ENCODE data around the gene DYNLL1.
"Not testable (repeated sequence)": the region's sequence is repeated elsewhere in the genome, so short reads cannot be mapped to it uniquely, and the experiment has no call there.

DYNLL1 gene

GRCh38 chr12:120515496-120515895, 19.6 kb downstream of the DYNLL1 start:
- no peak for DNase-seq (ENCODE audit: low read depth)

- not testable (repeated sequence) for DNase-seq (ENCODE audit: low read depth)
Observed at GRCh38 chr12:120519324-120519723, 23.4 kb downstream of the DYNLL1 start.

DNA sequence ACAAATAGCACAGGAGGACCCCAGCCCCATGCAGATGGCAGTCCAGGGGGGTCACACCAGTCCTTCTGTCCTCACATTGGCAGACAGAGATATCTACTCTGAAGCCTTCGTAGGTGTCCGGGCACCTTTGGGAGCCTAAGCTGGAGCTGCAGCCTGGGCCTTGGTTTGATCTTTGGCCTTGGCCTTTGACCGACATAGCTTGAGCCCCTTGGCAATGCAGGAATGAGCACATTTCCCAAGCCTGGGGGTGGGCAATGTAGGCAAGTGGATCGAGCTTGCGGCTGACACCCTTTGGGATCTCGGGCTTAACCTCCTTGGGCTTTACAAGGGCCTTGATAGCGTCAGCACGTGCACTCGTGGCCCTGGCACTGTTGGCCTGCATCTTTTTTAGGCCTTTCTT, 26.7 kb downstream of the DYNLL1 start:
- no peak for DNase-seq (ENCODE audit: low read depth)

GRCh38 chr12:120528861-120529525, 33.1 kb downstream of the DYNLL1 start, which contains the start of gene COQ5:
TSS of gene COQ5 (minus strand) at chr12:120529158. CDS start at chr12:120529141, 17 bp downstream.
- DNase-seq (ENCODE audit: low read depth): peak; percentile 80

DNA sequence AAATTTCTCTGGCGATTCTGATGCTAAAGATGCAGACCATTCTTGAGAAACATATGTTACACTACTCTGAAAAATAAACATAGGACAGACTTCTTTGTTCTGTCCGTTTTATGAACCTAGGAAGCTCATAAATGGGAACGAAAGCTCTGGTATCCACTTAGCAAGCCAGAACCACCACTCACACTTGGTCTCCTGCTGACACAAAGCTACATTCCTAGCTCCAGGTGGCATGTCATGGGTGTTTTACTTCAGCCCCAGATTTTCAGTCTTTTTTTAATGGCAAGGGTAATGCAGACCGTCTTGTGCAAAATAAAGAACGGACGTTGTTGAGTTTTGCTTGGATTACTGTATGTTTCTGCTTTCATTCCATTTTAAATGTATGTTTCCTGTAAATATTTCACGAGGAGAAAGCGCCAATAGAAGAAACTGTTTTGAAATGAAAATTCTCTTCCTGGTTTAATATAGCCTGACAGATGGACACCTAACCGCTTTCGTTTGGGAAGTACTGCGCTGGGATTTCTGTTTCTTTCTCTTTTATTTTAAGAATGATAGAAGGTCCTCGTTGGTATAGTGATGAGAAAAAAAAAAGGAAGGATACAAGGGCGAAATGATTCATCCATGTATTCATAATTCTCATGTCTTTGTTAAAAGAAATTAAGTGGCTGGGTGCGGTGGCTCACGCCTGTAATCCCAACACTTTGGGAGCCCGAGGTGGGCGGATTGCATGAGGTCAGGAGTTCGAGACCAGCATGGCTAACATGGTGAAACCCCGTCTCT, 33.9 kb downstream of the DYNLL1 start:
- DNase-seq (ENCODE audit: low read depth): no peak

DNA sequence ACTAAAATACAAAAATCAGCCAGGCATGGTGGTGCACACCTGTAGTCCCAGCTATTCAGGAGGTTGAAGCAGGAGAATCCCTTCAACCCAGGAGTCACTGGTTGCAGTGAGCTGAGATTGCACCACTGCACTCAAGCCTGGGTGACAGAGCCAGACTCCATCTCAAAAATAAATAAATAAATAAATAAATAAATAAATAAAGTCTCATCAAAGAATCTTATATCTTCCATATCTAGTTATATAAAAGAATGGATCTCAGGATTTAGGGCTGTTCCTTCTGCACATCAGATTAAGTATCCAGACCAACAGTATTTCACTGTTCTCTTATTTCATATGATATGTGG, 34.5 kb downstream of the DYNLL1 start:
- DNase-seq (ENCODE audit: low read depth): not testable (repeated sequence)

- no peak for DNase-seq (ENCODE audit: low read depth)
Observed at GRCh38 chr12:120532701-120533238, 36.9 kb downstream of the DYNLL1 start.

GRCh38 chr12:120534203-120534702, 38.3 kb downstream of the DYNLL1 start, which contains the start of gene RNF10:
TSS of gene RNF10 (plus strand) at chr12:120534356. CDS start at chr12:120534812, 456 bp downstream.
- peak; percentile 61 for DNase-seq (ENCODE audit: low read depth)

- peak; percentile 26 for DNase-seq (ENCODE audit: low read depth)
Observed at GRCh38 chr12:120534703-120535655, 39.1 kb downstream of the DYNLL1 start.

- DNase-seq (ENCODE audit: low read depth): no peak
Observed at GRCh38 chr12:120536064-120536791, 40.3 kb downstream of the DYNLL1 start.

GRCh38 chr12:120537856-120538220, 41.9 kb downstream of the DYNLL1 start:
- DNase-seq (ENCODE audit: low read depth): no peak

DNA sequence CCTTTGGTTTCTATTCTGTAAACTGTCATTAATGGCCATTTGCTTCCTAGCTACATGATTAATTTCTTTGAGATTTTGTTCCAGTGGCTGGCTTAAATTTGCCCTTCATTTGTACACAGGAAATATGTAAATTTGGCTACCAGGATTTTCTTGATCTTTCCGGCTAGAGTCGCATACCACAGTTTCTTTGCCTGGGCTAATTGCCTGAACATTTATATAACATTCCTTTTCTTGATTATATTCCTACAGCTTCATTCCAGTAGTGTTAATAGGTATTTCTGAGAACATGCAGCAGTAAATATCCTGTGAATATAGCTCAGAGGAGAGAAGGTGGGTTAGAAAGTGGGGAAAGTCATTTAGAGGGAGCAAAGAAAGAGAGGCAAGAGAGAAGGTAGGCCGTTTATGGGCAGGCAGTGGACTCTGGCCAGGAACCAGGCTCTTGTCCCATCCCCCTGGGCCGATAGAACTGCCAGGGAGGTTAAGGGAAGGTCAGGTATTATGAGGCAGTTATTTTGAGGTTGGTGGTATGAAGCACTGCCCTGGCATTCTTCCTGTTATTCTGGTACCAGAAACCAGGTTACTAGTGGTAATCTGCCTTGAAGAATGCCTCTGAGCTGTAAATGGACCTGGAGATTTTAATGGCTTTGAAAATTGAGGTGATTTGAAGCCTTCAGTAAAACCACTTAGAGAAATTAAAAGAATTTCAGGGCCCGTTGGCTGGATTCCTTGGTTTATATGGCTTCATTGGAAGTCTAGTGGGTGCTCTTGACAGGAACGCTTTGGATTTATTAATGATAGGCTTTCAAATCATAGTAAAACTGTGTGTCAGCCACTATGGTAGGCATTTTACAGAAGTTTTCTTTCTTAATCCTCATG, 42.6 kb downstream of the DYNLL1 start:
- no peak for DNase-seq (ENCODE audit: low read depth)

DNA sequence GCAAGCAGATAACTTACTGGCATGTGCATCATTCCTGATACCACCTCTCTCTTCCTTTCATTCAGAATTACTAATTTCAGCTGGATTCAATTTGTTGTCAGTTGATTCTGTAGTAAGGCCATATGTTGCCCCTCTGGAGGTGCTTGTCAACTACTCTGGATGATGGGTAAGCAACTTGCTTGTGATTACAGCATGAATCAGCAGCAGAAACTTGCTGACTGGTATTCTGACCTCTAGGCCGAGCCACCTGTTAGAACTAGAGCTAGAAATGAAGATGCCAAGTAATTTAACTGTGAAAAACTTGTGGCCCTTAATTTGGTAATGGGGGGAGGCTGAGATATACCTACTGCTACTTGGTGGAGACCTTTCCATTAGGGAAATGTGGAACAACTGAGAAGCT, 43.4 kb downstream of the DYNLL1 start:
- DNase-seq (ENCODE audit: low read depth): no peak

GRCh38 chr12:120540445-120540844, 44.5 kb downstream of the DYNLL1 start:
- DNase-seq (ENCODE audit: low read depth): no peak

DNA sequence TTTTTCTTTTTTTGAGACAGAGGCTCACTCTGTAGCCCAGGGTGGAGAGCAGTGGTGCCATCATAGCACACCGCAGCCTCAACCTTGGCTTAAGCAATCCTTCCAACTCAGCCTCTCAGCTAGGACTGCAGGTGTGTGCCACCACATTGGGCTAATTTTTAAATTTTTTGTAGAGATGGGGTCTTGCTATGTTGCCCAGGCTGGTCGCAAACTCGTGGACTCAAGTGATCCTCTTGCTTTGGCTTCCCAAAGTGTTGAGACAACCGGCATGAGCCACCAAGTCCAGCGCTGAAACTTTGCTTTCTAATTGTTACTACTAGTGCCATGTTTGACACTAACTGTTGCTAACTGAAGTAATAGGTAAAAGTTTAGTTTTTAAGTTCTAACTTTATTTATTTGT, 46.3 kb downstream of the DYNLL1 start:
- no peak for DNase-seq (ENCODE audit: low read depth)

- DNase-seq (ENCODE audit: low read depth): no peak
Observed at GRCh38 chr12:120544691-120545090, 48.8 kb downstream of the DYNLL1 start.

DNA sequence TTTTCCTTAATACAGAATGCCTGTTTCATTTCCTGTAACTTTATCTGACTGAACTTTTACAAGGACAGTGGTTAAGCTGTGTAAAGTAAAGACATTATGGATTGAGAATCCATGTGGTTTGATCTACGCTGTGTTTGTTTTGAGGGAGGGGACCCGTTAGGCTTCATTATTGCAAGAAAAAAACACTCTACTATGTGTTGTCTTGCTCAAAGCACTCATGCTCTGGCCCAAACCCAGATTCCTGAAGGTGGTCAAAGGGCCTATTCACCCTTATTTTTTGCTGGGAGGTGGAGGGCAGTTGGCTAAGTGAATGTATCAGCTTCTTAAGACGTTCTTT, 50.1 kb downstream of the DYNLL1 start:
- DNase-seq (ENCODE audit: low read depth): no peak
